ENCODE data around the gene NCOA6. TPM values are rescaled to one million over a fixed set of nuclear protein-coding genes. Genes with fewer than 3 reads are reported as not detected.

Gene NCOA6
- polyA plus RNA-seq (ENCODE audit: insufficient read length in 12 of 12): 10 to 100 TPM in 11 of 12 donors, not detected in 1; 18.8 to 46.8 (median 25.5) TPM
- long read RNA-seq, donor 1, partial matches to known transcripts: 66 of 66 reads
- long read RNA-seq, donor 1, other reads (novel, unspliced or antisense): 0 of 66 reads
- long read RNA-seq, donor 2, partial matches to known transcripts: 21 of 21 reads
- long read RNA-seq, donor 2, other reads (novel, unspliced or antisense): 0 of 21 reads
- long read RNA-seq, donor 3, partial matches to known transcripts: 5 of 5 reads
- long read RNA-seq, donor 3, other reads (novel, unspliced or antisense): 0 of 5 reads
- long read RNA-seq, donor 4: 0 reads
- long read RNA-seq, donor 5, partial matches to known transcripts: 116 of 130 reads
- long read RNA-seq, donor 5, other reads (novel, unspliced or antisense): 12 of 130 reads
- long read RNA-seq, donor 6: 0 reads
- long read RNA-seq, donor 7, partial matches to known transcripts: 5 of 5 reads
- long read RNA-seq, donor 7, other reads (novel, unspliced or antisense): 0 of 5 reads
- long read RNA-seq, donor 8, partial matches to known transcripts: 15 of 15 reads
- long read RNA-seq, donor 8, other reads (novel, unspliced or antisense): 0 of 15 reads
- long read RNA-seq, donor 9: 0 reads
- long read RNA-seq, donor 10, partial matches to known transcripts: 5 of 5 reads
- long read RNA-seq, donor 10, other reads (novel, unspliced or antisense): 0 of 5 reads
- long read RNA-seq, donor 11, partial matches to known transcripts: 13 of 13 reads
- long read RNA-seq, donor 11, other reads (novel, unspliced or antisense): 0 of 13 reads

GRCh38 chr20:34825530-34826362, at the start of gene NCOA6:
Gene NCOA6, minus strand, starts transcription at chr20:34825651. Its CDS starts 43,296 bp downstream, at chr20:34782355.
- peak; percentile 87 for DNase-seq

GRCh38 chr20:34874094-34874654, 48.7 kb upstream of the NCOA6 start:
- DNase-seq: peak; percentile 73

- no peak for DNase-seq
Observed at GRCh38 chr20:34873583-34874093, 48.2 kb upstream of the NCOA6 start.

- DNase-seq: peak; percentile 68
Observed at GRCh38 chr20:34872622-34873224, 47.3 kb upstream of the NCOA6 start, which contains the start of gene GGT7. Gene GGT7, minus strand, starts transcription at chr20:34872856. Its CDS starts 41 bp downstream, at chr20:34872815.

- DNase-seq: no peak
Observed at GRCh38 chr20:34871966-34872621, 46.6 kb upstream of the NCOA6 start.

GRCh38 chr20:34871320-34871926, 46.0 kb upstream of the NCOA6 start:
- DNase-seq: no peak

- DNase-seq: no peak
Observed at GRCh38 chr20:34864216-34864615, 38.8 kb upstream of the NCOA6 start.

GRCh38 chr20:34863421-34863965, 38.0 kb upstream of the NCOA6 start:
- no peak for DNase-seq

- no peak for DNase-seq
Observed at GRCh38 chr20:34862724-34863123, 37.3 kb upstream of the NCOA6 start.

GRCh38 chr20:34861386-34862084, 36.1 kb upstream of the NCOA6 start:
- DNase-seq: no peak

- no peak for DNase-seq
Observed at GRCh38 chr20:34859826-34860545, 34.5 kb upstream of the NCOA6 start.

GRCh38 chr20:34859367-34859766, 33.9 kb upstream of the NCOA6 start:
- DNase-seq: no peak

- no peak for DNase-seq
Observed at GRCh38 chr20:34852298-34852697, 26.8 kb upstream of the NCOA6 start.

- no peak for DNase-seq
Observed at GRCh38 chr20:34850969-34851368, 25.5 kb upstream of the NCOA6 start.

- DNase-seq: no peak
Observed at GRCh38 chr20:34849778-34850177, 24.3 kb upstream of the NCOA6 start.

- DNase-seq: no peak
Observed at GRCh38 chr20:34848597-34848996, 23.1 kb upstream of the NCOA6 start.

GRCh38 chr20:34843421-34843820, 18.0 kb upstream of the NCOA6 start:
- no peak for DNase-seq

GRCh38 chr20:34842143-34842542, 16.7 kb upstream of the NCOA6 start:
- no peak for DNase-seq
